A673 (cell line): ENCODE measurements around the gene LPCAT4. TPM values are rescaled to one million over a fixed set of nuclear protein-coding genes. Genes with fewer than 3 reads are reported as not detected.

Source experiments
- BruUV-seq: library from RNA; stranded (reverse); fragments of 400-500 nt; replicated peaks from 2 replicates; lab custom pipeline; 2021; lab: Mats Ljungman, UMichigan
- CTCF ChIA-PET: fragments of 300-600 bp; sonication (Branson Sonifier 250); formaldehyde crosslinking; loops from one replicate; lab custom pipeline; 2022; ENCODE audit warnings: antibody characterized with exemption; lab: Charles Lee
- POLR2A ChIA-PET: fragments of 300-600 bp; sonication (Branson Sonifier 250); formaldehyde crosslinking; loops from one replicate; lab custom pipeline; 2022; ENCODE audit warnings: antibody characterized with exemption; ENCODE audit not compliant: low non-redundant PET; lab: Charles Lee
- DNase-seq: peaks from one replicate; pipeline ENCODE4 v3.0.0-alpha.2; 2015; ENCODE audit warnings: low spot score
- H3K27ac ChIP-seq: fragments of 200-600 bp; sonication (generic); 2 replicates; pipeline ENCODE4 v1.5.1; 2016; ENCODE audit warnings: mixed run types, low read depth, mild to moderate bottlenecking, mixed read lengths, antibody characterized with exemption, low read length; ENCODE audit not compliant: poor library complexity, severe bottlenecking
- H3K27me3 ChIP-seq: fragments of 200-600 bp; sonication (generic); replicated peaks from 2 replicates; pipeline ENCODE4 v1.6.1; 2017; ENCODE audit warnings: mixed run types, low read depth, mild to moderate bottlenecking, mixed read lengths, antibody characterized with exemption, low read length; ENCODE audit not compliant: insufficient read depth, poor library complexity
- H3K36me3 ChIP-seq: fragments of 200-600 bp; sonication (generic); 2 replicates; pipeline ENCODE4 v1.6.1; 2016; ENCODE audit warnings: mixed run types, mild to moderate bottlenecking, mixed read lengths, antibody characterized with exemption, low read length; ENCODE audit not compliant: insufficient read depth, poor library complexity, severe bottlenecking
- H3K4me1 ChIP-seq: fragments of 200-600 bp; sonication (generic); 2 replicates; pipeline ENCODE4 v1.6.1; 2017; ENCODE audit warnings: mixed run types, mild to moderate bottlenecking, mixed read lengths, antibody characterized with exemption, low read length; ENCODE audit not compliant: insufficient read depth, poor library complexity, severe bottlenecking
- H3K4me3 ChIP-seq: fragments of 200-600 bp; sonication (generic); 2 replicates; pipeline ENCODE4 v1.5.1; 2016; ENCODE audit warnings: low read depth, mixed run types, mild to moderate bottlenecking, mixed read lengths, low read length; ENCODE audit not compliant: poor library complexity, severe bottlenecking
- H3K9me3 ChIP-seq: fragments of 200-600 bp; sonication (generic); 2 replicates; pipeline ENCODE4 v1.6.1; 2016; ENCODE audit warnings: mixed run types, low read depth, mild to moderate bottlenecking, mixed read lengths, antibody characterized with exemption, low read length; ENCODE audit not compliant: poor library complexity, severe bottlenecking
- CTCF ChIP-seq: fragments of 300-800, 200-600 bp; sonication (generic); conservative IDR thresholded peaks from 2 replicates; pipeline ENCODE4 v1.5.1; 2017; ENCODE audit warnings: low read depth, mild to moderate bottlenecking, antibody characterized with exemption, low read length, moderate library complexity, mixed read lengths
- EZH2 ChIP-seq: fragments of 200-600 bp; sonication (generic); IDR thresholded peaks from 2 replicates; pipeline ENCODE4 v1.6.1; 2017; ENCODE audit warnings: borderline replicate concordance, low read depth, mild to moderate bottlenecking, mixed read lengths, antibody characterized with exemption, low read length; ENCODE audit not compliant: poor library complexity, severe bottlenecking
- intact Hi-C: fragments of 100-400 bp; cut with micrococcal nuclease; formaldehyde crosslinking; loops from one replicate; pipeline ENCODE4 v1.10.0; 2022; ENCODE audit not compliant: unreplicated experiment
- microRNA-seq: library from miRNA; unstranded; fragments of <30 nt; microRNA quantifications from one replicate; pipeline ENCODE4 v1.2.0, GENCODE V29; 2021
- total RNA-seq: library from RNA; stranded (reverse); gene quantifications from 2 replicates; pipeline ENCODE4 v1.2.3, GENCODE V29; 2021

Gene LPCAT4
- total RNA-seq, 1 experiment from 2014 or later = 37.8 TPM

GRCh38 chr15:34318277-34319079, 48.5 kb downstream of the LPCAT4 start:
- Histone ChIP-seq H3K9me3 (no peaks in the 10 kb centered on the region), H3K27me3 (no peaks in the 10 kb centered on the region), H3K27ac (peak overlapping the region; percentile 51), H3K4me3 (peak overlapping the region; percentile 50), H3K4me1 (peaks cover 6% of the 10 kb centered on the region), H3K36me3 (no peaks in the 10 kb centered on the region)
- intact Hi-C loops = no loop called here
- POLR2A ChIA-PET = interaction anchor here (0.6 kb wide), 1 partner anchor 24 kb away, joined by 11 read pairs; the partner anchor contains the start of gene NOP10
- DNase-seq = peak; percentile 79
- TSS peak; percentile 73 for BruUV-seq
- CTCF ChIA-PET = no interaction called here
- no peak for TF ChIP-seq CTCF
- no peak for TF ChIP-seq EZH2

- Histone ChIP-seq H3K27ac (no peak overlapping the region), H3K9me3 (no peaks in the 10 kb centered on the region), H3K4me1 (peaks cover 6% of the 10 kb centered on the region), H3K27me3 (no peaks in the 10 kb centered on the region), H3K4me3 (no peak overlapping the region), H3K36me3 (no peaks in the 10 kb centered on the region)
- ChIA-PET CTCF (interaction anchor here (0.6 to 0.7 kb wide), 2 partner anchors 17 to 46 kb away, joined by 3 to 4 read pairs; no protein-coding TSS in a partner anchor), POLR2A (interaction anchor here (0.6 kb wide), 1 partner anchor 39 kb away, joined by 4 read pairs; no protein-coding TSS in a partner anchor)
- intact Hi-C loops = no loop called here
- TF ChIP-seq EZH2 = no peak
- TF ChIP-seq CTCF = no peak
- DNase-seq = no peak
- BruUV-seq = no TSS peak
Observed at GRCh38 chr15:34314491-34315490, 52.2 kb downstream of the LPCAT4 start.

- no peaks in the 10 kb centered on the region for H3K36me3 ChIP-seq
- CTCF ChIA-PET = no interaction called here
- TF ChIP-seq EZH2 (no peak), CTCF (no peak)
- no peaks in the 10 kb centered on the region for H3K4me1 ChIP-seq
- H3K9me3 ChIP-seq = no peaks in the 10 kb centered on the region
- POLR2A ChIA-PET = no interaction called here
- H3K4me3 ChIP-seq = no peak overlapping the region
- H3K27ac ChIP-seq = no peak overlapping the region
- no peaks in the 10 kb centered on the region for H3K27me3 ChIP-seq
- no TSS peak for BruUV-seq
- intact Hi-C loops = no loop called here
- no peak for DNase-seq
Observed at GRCh38 chr15:34311563-34311962, 55.4 kb downstream of the LPCAT4 start.

Small RNA genes lying within 50 kb of the gene (microRNA-seq; reads per million reads assigned to microRNA genes)
- not detected for gene MIR1233-1

Other genes starting within 250 kb of the LPCAT4 start
- 53.2 and 55.1 TPM in 2 replicates for gene KATNBL1, start 157.1 kb downstream of the LPCAT4 start, total RNA-seq
- 125 and 141 TPM in 2 replicates for gene EMC4, start 142.2 kb downstream of the LPCAT4 start, total RNA-seq
- 17.2 and 17.4 TPM in 2 replicates for gene SLC12A6, start 29.4 kb downstream of the LPCAT4 start, total RNA-seq
- gene NOP10, start 24.1 kb downstream of the LPCAT4 start, total RNA-seq = 200 and 208 TPM in 2 replicates
- gene NUTM1, start 23.9 kb downstream of the LPCAT4 start, total RNA-seq = not detected in 2 replicates
- gene GOLGA8A, start 70.6 kb upstream of the LPCAT4 start, total RNA-seq = 55.0 and 65.6 TPM in 2 replicates
- gene GOLGA8B, start 216.5 kb upstream of the LPCAT4 start, total RNA-seq = 36.0 and 47.5 TPM in 2 replicates